AML-193 (cell line): ENCODE results near the gene HOXB7.

Experiments used
- DNase-seq, 2 experiments: peaks; one replicate each; lab custom pipeline; 2025; lab: John Stamatoyannopoulos, UW

The HOXB7 gene

GRCh38 chr17:48610282-48611211 lies at the start of gene HOXB7:
Gene HOXB7, minus strand, starts transcription at chr17:48611017. Its CDS starts 99 bp downstream, at chr17:48610918.
- DNase-seq: no peak

GRCh38 chr17:48655913-48656312 lies 45.1 kb upstream of the HOXB7 start:
- DNase-seq: no peak

DNA sequence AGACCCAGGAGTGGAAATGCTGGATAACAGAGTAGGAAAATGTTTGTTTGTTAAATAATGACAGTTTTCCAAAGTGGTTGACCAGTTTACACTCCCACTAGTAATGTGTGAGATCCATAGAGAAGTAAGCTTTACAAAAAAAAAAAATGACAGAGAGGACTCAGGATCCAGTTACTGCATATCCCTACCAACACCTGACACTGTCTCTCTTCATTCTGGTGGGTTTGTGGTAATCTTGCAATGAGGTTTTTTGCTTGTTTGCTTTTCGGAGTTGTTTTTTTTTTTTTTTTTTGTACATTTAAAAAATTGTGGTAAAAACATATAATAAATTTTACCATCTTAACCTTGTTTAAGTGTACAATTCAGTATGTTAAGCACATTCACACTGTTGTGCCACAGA lies 38.9 kb upstream of the HOXB7 start:
- DNase-seq: no peak

GRCh38 chr17:48647963-48648245 lies 37.1 kb upstream of the HOXB7 start:
- no peak for DNase-seq

DNA sequence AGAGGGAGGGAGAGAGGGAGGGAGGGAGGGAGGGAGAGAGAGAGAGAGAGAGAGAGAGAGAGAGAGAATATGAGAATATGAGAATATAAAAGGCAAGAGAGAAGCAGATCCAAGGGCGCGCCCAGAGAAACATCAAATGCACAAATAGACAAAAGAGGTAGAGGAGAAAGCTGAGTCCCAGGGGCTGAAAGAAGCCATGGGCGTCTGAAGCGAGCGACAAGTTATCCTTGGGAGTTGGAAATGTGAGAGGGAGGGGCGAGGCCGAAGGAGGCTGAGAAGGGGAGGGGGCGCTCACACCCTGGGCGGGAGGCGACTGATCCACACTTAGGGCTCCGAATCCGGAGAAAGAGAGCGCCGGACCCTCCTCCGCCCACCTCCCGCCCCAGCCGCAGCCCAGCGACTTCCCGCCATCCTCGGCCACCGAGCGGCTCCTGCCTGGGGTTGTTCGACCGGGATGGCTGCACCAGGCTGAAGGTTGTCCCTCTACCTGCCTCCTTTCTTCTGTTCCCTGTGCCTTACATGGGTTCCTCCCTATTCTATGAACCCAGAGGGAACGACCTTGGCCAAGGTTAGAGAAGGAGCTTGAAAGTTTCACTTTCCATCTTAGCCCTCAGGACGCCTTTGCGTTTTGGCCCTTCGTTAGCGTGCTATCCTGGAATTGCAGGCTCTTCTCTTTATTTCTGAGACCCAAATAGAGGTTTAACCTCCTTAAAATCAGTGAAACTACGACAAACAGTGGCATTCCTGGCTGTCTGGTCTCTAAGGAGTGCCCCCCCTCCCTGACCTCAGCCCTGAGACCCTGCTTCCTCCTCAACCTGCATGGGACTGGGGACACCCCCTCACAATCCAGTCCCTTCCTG lies 36.5 kb upstream of the HOXB7 start:
- DNase-seq: no peak

DNA sequence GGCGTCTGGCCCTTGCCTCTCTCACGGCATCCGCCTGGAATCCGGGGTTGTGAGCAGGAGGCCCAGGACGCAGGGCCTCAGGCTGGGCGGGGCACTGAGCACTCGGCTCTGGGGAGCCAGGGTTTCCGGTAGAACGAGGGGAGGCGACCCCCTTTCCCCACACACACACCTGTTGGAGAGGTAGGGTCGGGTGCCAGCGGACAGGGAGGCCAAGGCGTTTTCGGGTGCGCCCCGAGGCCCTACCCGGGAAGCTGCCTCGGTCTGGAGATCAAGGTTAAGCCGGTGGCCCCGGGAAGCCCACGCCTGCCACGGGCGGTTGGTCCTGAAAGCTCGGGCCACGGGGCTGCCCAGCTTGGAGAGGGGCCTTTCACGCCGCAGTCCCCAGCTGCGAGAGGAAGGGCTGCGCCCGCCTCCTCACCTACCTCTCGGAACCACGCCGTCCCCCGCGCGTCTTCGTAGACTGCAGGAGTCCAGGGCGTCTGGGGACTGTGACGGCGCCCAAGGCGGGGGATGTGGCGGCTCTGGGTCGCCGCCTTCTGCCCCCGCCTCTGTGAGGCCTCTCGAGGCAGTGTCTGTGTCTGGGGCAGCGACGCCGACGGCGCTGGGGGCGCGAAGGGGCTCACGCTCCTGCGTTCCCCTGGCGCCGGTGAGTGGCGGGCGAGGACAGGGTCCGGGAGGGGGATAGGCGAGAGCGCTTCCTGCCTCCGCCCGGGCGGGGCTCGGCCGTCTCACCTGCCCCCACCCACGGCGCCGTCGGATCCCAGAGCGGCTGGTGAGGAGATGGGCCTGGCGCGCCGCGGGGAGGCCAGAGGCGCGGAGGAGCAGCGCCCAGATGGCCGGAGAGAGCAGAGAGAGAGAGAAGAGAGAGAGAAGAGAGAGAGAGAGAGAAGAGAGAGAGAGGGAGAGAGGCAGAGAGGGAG lies 35.6 kb upstream of the HOXB7 start:
- DNase-seq: no peak

- DNase-seq: no peak
Measured at GRCh38 chr17:48645639-48646182, 34.9 kb upstream of the HOXB7 start.

DNA sequence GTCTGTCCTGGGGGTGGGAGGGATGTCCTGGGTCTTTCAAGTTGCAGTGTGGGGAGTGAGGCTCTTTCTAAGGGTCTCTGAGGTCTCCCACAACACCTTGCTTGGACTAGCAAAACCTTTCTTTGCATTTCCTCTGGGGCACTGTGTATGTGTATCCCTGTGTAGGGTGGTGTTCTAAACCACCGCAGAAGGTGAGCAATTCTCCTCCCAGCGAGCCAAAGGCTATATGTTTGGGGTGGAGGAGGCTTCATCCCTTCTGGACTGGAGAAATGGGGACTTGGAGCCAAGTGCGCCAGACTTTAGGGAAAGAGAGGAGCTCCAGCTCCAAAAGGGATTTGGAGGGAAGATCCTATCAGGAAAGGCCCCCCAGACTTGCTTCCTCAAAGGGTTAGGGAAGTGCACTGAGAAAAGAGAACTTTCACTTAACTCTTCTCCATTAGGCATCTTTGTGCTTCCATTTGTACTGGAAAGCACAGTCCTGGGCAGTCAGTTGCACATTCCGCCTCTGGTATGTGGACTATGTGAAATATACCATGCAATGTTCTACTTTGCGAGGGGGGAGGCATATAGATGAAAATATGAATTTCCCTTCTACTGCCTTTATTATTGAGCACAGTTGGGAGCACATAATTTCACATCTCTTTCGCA lies 34.2 kb upstream of the HOXB7 start:
- no peak for DNase-seq

- DNase-seq: no peak
Measured at GRCh38 chr17:48644159-48644558, 33.3 kb upstream of the HOXB7 start.

- DNase-seq: no peak
Measured at GRCh38 chr17:48643697-48644012, 32.8 kb upstream of the HOXB7 start.

DNA sequence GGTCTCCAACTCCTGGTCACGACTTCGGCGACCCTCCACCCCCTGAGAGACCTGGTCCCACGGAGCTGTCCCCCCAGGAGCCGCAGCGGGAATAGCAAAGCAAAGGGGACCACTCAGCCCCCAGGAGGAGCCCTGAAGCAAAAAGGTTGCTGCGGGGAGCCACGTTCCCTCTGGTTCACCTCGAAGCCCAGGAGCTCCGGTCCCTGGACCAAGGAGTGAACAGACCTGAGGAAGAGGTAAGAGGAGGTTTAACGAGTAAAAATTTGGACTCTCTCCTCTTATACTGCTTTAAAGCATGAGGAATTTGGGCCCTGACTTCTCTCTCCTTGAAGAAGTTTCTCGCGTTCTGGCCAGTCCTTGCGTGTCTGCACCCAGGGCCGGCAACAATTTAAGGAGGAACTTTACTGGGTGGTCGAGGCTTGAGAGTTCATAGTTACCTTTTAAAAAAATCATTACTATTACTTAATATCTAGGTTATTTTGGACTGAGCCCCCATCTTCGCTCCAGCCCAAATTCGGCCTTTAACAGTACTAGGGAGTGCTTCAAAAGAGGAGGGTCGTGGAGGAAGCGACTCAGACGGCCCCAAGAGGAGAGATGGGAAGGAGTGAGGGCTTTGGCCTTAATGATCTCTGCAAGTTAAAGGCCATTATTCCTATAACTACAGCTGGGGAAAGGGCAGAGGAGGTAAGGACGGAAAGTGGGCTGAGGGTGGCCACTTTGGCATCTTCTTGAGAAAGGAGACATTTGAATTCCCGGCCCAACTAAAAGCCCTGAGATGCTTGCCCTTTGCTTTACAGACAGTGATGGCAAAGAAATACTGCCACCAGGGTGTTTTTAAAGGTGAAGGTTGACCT lies 32.3 kb upstream of the HOXB7 start:
- DNase-seq: no peak

- DNase-seq: no peak
Measured at GRCh38 chr17:48642059-48642842, 31.4 kb upstream of the HOXB7 start.

DNA sequence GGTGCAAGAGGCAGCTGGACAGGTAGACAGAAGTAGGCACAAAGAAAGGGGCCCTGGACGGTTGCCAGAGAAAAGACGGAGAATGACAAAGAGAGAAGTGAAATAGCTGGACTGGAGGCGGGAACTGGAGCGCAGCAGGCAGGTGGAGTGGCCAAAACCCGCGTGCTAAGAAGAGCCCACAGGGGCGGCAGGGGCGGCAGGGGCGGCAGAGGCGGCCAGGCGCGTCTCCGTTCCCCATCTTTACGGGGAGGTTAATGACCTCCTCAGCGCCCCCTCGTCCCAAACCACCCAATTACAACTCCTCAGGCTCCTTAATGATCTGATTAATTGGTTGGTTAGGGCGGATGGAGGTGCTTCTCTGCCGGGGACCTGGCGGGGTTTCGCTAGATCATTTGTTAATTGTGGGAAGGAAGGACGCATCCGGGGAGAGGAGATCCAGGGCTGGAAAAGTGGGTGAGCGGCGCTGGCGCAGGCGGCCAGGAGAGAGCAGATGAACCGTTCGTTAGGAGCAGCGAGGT lies 30.8 kb upstream of the HOXB7 start:
- no peak for DNase-seq

DNA sequence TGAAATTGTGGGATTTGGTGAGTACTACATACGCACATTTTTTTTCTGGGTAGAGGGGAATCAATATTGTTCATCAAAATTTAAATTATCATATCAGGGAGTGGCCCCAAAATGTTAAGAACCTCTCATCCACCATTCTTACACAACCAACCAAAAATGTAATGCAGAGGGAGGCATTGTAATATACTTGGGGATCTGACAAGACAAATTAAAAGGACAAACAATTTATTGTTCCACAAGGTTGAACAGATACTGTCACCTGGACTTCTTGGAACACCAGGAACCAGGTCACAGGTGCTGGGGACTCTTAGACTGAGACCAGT lies 30.0 kb upstream of the HOXB7 start:
- no peak for DNase-seq

DNA sequence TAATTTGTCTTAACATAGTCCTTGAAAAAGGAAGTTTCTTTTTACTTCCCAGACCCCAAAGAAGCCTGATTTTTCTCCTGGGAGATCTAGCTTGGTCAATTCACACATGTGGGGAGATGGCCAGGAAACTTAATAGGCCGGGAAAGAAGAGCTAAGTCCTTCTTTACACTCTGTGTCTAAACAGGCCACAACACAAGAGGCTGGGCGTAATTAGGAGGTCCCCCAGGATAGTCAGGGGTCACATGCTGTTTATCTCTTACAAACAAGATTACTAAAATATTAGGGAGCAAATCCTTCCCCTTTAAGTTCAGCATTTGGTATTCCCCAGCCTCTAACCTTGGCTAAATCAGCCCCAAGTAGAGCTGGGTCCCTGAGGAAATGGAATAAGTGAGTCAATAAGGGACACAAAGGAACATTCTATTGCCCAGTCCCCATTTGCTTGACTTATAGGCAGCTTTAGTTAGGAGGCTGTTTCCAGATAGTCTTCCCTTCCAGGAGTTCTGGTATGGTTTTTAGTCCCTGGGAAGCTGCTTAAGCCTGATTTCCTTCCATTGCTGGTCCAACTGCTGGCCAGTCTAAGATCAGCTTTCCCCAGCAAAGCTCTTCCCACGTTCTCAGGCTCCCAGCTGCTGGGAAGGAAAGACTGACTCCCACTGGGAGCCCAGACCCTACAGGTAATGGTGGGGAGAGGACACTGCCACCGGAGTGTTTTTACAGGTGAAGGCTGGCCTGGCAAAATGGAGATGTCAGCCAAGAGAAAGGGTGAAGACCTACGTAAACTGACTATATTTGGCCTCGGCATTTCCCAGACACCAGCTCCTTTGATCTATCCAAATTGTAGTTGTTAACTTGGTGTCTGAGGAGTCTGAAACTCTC lies 29.4 kb upstream of the HOXB7 start:
- DNase-seq: no peak

- DNase-seq: no peak
Measured at GRCh38 chr17:48639136-48639535, 28.3 kb upstream of the HOXB7 start.

- DNase-seq: no peak
Measured at GRCh38 chr17:48637323-48638260, 26.8 kb upstream of the HOXB7 start.
